Fibroblast of the aortic adventitia (primary cell): ENCODE results near the gene A1BG. TPM values are rescaled to one million over a fixed set of nuclear protein-coding genes. Genes with fewer than 3 reads are reported as not detected.
"Not testable (repeated sequence)": the region's sequence is repeated elsewhere in the genome, so short reads cannot be mapped to it uniquely, and the experiment has no call there.

ENCODE experiments used
- DNase-seq: peaks from one replicate; pipeline ENCODE4 v3.0.0-alpha.2; 2010; ENCODE audit warnings: low read depth
- H3K4me3 ChIP-seq: 2 replicates; pipeline ENCODE4 v1.5.1; 2011; ENCODE audit warnings: low read depth, mild to moderate bottlenecking, control low read depth, low read length, moderate library complexity
- total RNA-seq: library from RNA; depleted of rRNA; stranded (reverse); fragments of >200 nt; gene quantifications from 2 replicates; pipeline ENCODE4 v1.2.3, GENCODE V29; 2012; ENCODE audit warnings: low replicate concordance
- TF ChIP-seq, protein P1 (sequence below): IDR thresholded peaks from 2 replicates; pipeline ENCODE4 v1.5.1; 2011; ENCODE audit warnings: mild to moderate bottlenecking, low read length, control low read depth, inconsistent platforms; ENCODE audit not compliant: insufficient read depth

The A1BG gene
- total RNA-seq, 1 donor: 6.8 TPM

GRCh38 chr19:58318297-58318696 is 35.0 kb downstream of the A1BG start:
- TF ChIP-seq, protein P1, sequence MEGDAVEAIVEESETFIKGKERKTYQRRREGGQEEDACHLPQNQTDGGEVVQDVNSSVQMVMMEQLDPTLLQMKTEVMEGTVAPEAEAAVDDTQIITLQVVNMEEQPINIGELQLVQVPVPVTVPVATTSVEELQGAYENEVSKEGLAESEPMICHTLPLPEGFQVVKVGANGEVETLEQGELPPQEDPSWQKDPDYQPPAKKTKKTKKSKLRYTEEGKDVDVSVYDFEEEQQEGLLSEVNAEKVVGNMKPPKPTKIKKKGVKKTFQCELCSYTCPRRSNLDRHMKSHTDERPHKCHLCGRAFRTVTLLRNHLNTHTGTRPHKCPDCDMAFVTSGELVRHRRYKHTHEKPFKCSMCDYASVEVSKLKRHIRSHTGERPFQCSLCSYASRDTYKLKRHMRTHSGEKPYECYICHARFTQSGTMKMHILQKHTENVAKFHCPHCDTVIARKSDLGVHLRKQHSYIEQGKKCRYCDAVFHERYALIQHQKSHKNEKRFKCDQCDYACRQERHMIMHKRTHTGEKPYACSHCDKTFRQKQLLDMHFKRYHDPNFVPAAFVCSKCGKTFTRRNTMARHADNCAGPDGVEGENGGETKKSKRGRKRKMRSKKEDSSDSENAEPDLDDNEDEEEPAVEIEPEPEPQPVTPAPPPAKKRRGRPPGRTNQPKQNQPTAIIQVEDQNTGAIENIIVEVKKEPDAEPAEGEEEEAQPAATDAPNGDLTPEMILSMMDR: no peak
- no peak for DNase-seq
- H3K4me3 ChIP-seq: no peak overlapping the region

DNA sequence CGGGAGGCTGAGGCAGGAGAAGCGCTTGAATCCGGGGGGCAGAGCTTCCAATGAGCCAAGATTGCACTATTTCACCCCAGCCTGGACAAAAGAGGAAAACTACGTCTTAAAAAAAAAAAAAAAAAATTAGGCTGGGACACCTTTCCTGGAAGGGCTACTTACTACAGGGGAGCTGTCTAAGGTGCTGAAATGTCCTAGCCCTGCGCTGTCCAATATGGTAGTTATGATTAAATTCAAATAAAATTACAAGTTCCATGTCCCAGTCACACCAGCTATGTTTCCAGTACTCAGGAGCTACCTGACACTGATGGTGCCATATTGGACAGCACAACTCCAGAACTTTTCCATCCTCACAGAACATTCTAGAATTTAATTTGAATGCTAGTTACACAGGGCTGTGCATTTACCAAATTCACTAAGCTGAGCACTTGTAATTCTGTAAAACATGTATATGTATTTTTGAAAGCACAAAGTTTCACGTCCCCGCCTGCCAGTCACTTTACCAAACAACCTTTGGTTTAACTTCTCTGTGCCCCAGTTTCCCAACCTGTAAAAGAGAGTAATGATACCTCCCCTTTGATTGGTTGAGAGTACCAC is 35.7 kb downstream of the A1BG start:
- no peak overlapping the region for H3K4me3 ChIP-seq
- TF ChIP-seq, protein P1: no peak
- peak; percentile 62 for DNase-seq

- TF ChIP-seq, protein P1: no peak
- no peak for DNase-seq
- no peak overlapping the region for H3K4me3 ChIP-seq
These were observed 37.7 kb downstream of the A1BG start for GRCh38 chr19:58315580-58315979.

DNA sequence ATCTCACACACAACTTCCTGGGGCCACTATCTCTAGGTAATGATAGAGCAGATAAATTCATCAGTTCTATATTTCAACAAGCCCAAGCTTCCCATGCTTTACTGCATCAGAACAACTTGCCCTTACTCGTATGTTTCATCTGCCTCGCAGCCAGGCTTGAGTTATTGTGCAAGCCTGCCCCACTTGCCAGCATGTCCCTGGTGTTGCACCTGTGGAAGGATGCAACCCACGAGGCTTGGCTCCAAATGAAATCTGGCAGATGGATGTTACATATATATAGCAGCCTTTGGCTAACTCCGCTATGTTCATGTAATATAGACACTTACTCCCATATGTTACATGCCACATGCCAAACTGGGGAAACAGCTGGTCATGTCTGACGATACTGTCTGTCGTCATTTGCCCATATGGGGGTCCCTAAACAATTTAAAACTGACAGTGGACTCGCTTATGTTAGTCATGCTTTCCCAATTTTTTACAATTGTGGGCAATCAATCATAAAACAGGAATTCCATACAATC is 41.9 kb downstream of the A1BG start:
- DNase-seq: no peak
- TF ChIP-seq, protein P1: no peak

DNA sequence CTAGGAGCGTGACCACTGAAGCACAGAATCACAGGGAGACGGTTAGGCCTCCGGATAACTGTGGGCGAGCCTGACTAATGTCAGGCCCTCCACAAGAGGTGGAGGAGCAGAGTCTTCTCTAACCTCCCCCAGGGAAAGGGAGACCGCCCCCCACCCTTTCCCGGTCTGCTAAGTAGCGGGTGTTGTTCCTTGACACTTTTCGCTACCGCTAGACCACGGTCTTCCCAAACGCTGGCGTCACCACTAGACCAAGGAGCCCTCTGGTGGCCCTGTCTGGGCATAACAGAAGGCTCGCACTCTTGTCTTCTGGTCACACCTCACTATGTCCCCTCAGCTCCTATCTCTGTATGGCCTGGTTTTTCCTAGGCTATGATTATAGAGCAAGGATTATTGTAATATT is 42.6 kb downstream of the A1BG start:
- not testable (repeated sequence) for DNase-seq, H3K4me3 ChIP-seq
- TF ChIP-seq, protein P1: peak; percentile 12

More for the DNA sequence above, 41.9 kb downstream of the A1BG start:
- H3K4me3 ChIP-seq: no peak overlapping the region

GRCh38 chr19:58307736-58308135 is 45.6 kb downstream of the A1BG start:
- TF ChIP-seq, protein P1: no peak
- H3K4me3 ChIP-seq: no peak overlapping the region
- DNase-seq: no peak

- TF ChIP-seq, protein P1: no peak
- DNase-seq: no peak
- peak overlapping the region; percentile 98 for H3K4me3 ChIP-seq
These were observed 47.4 kb downstream of the A1BG start for GRCh38 chr19:58305932-58306323.
